LNCaP clone FGC (cell line): ENCODE data around the gene UTP3.
"Not testable (repeated sequence)": the region's sequence is repeated elsewhere in the genome, so short reads cannot be mapped to it uniquely, and the experiment has no call there.

ENCODE experiments used
- DNase-seq: peaks from one replicate; pipeline ENCODE4 v3.0.0-alpha.2; 2011; ENCODE audit warnings: low read depth
- H3K4me3 ChIP-seq: 2 replicates; pipeline ENCODE4 v1.5.1; 2011; ENCODE audit warnings: mild to moderate bottlenecking, low read depth, low read length, control low read depth
- TF ChIP-seq, protein P1 (sequence below): IDR thresholded peaks from 2 replicates; pipeline ENCODE4 v1.5.1; 2012; ENCODE audit warnings: mild to moderate bottlenecking; ENCODE audit not compliant: control insufficient read depth, insufficient read depth; ENCODE audit errors: extremely low read depth

The UTP3 gene

DNA sequence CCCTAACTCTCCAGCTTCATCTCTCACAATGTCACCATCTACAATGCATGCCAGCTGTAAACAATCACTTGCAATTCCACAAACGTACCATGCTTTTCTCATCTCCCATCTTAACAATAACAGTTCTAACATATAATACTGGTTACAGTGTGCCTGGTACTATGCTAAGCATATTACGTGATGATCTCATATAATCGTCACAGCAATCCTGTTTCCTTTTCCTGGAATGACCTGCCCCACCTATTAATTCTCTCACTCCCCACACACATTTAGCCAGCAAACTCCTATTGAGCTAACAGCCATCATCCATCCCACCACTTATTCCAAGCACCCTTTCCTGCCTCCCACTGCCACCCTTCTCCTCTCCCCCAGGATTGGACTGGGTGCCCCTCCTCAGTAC is 29.9 kb upstream of the UTP3 start:
- TF ChIP-seq, protein P1, sequence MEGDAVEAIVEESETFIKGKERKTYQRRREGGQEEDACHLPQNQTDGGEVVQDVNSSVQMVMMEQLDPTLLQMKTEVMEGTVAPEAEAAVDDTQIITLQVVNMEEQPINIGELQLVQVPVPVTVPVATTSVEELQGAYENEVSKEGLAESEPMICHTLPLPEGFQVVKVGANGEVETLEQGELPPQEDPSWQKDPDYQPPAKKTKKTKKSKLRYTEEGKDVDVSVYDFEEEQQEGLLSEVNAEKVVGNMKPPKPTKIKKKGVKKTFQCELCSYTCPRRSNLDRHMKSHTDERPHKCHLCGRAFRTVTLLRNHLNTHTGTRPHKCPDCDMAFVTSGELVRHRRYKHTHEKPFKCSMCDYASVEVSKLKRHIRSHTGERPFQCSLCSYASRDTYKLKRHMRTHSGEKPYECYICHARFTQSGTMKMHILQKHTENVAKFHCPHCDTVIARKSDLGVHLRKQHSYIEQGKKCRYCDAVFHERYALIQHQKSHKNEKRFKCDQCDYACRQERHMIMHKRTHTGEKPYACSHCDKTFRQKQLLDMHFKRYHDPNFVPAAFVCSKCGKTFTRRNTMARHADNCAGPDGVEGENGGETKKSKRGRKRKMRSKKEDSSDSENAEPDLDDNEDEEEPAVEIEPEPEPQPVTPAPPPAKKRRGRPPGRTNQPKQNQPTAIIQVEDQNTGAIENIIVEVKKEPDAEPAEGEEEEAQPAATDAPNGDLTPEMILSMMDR: no peak
- H3K4me3 ChIP-seq: no peak overlapping the region
- no peak for DNase-seq

DNA sequence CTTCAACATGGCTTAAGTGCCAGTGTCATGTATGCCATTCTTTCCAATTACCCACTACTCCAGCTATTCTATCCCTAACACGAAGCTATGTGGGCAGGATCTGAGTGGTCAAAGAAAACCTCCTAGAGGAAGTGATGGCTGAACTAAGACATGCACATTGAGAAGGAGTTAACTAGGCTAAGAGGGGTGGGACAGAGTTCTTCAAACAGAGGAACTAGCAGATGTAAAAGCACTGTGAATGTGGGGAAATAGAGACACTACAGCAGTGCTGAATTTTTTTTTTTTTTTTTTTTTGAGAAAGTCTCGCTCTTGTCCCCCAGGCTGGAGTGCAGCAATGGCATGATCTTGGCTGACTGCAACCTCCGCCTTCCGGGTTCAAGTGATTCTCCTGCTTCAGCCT is 28.2 kb upstream of the UTP3 start:
- DNase-seq: no peak
- TF ChIP-seq, protein P1: no peak
- no peak overlapping the region for H3K4me3 ChIP-seq

DNA sequence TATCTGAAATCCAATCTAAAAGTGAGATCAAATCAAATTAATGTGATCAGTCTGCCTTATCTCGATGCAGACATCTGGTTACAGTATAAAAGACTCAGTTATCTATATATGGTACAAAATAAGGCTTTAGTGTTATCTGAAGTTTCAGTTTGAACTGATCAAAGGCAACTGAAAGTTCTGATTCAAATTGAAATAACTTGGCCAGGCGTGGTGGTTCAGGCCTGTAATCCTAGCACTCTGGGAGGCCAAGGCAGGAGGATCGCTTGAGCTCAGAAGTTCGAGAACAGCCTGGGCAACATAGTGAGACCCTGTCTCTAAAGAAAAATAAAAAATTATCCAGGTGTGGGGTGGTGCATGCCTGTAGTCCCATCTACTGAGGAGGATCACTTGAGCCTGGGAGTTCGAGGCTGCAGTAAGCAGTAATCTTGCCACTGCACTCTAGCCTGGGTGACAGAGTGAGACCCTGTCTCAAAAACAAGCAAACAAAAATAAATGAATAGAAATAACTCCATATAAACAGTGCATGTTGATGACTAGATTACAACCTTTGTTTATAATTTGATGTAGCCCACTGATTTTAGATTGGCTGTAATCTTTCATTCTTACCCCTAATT is 26.9 kb upstream of the UTP3 start:
- DNase-seq, H3K4me3 ChIP-seq: not testable (repeated sequence)

DNA sequence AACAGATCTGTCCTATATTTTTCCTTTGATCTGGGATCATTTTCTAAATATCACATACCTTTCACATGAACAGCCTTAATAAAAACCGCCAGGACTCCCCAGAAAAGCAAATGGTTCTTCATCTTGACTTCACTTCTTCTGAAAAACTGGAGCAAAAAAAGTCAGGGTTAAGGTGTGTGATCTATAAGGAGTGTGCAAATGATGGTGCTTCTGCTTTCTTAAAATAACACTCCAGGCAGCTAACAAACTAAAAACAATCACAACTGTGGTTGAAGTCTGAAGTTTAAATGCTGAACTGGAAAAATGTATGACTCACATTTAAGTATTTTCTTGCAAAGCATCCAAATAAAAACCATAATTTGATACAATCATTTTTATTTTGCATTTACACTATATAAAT is 22.0 kb upstream of the UTP3 start, which contains the start of gene JCHAIN:
Gene JCHAIN, minus strand, starts transcription at position 140 of the 400 bp plus-strand sequence. Its CDS starts 18 bp downstream, at position 122.
- no peak within 1 kb of the TSS for H3K4me3 ChIP-seq
- TF ChIP-seq, protein P1: no peak
- DNase-seq: no peak

DNA sequence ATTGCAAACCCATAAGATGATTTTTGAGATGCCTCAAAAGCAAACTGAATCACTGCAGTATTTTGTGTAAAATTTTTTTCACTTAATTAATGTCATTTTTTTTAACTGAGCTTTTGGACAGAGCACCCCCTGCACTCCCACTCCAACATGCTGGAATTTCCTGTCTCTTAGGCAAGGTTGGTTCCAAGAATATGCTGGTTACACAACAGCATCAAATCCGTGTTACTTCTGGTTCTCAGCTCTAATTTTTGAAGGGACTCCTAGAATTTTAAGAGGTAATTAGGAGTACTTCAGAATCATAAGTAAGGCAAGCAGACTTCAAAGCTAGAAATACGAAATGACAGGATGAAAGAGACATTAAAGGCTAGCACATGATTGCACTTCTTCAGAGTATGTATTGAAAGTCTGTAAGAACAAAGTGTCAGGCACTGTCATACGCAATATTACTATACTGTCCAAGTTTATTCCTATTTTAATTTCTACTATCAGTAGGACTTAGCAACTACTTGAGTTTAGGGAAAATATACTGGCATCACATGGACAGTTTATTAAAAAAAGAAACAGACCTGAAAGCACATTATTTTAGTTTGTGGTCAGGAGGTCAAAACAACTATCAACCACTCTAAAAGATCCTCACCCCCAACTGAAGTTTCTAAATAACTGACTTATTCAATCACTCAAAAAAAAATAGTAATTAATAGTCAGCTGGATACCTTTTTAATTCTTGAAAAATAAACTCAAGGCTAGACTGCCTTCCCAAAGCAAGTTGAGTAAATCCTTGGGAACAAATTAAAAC is 20.4 kb upstream of the UTP3 start:
- DNase-seq: no peak
- no peak overlapping the region for H3K4me3 ChIP-seq
- TF ChIP-seq, protein P1: no peak

DNA sequence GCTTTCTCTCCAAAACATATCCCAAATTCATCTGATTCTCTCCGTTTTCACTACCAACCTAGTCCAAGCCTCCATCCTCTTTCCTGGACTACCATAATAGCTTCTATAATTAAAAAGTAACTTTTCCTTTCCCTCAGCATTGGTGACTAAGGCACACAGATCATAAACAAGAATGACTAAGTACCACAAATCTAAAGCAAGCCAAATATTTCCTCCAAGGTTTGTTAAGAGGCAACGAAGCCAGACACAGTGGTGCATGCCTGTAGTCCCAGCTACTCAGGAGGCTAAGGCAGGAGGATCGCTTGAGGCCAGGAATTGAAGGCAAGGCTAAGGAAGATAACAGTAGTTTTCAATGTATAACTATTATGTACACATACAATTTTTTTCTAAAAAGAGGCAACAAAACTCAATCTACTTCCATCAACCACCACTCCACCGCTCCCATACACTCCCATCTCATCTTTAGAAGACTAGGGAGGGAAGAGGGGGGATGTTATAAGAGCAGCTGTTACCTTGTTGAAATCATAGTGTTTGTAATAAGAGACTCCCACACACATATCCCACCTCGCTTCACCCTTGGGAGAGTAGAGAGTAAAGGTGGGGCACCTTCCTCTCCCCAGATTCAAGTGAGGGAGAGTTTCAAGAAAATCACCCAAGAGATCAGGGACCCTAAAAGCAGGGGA is 17.9 kb upstream of the UTP3 start:
- DNase-seq: no peak
- TF ChIP-seq, protein P1: no peak
- no peak overlapping the region for H3K4me3 ChIP-seq

DNA sequence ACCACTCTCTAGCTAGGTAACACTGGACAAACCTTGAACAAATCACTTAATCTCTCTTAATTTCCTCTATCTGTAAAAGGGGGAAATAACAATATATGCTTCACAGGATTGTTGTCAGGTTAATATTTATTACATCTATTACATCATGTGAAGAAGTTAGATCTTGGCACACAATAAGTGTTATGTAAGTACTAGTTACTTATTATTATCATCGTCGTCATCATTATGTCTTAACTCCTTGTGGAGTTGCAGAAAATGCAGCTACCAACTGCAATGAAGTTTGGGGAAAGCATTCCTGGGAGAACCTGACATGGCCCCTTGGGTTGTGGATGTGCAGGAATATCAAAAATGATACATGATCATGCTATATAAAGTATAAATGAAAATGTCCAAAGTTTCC is 17.2 kb upstream of the UTP3 start:
- TF ChIP-seq, protein P1: no peak
- DNase-seq: no peak
- H3K4me3 ChIP-seq: no peak overlapping the region
